H9 (cell line): ENCODE measurements around the gene ARIH1. TPM values are rescaled to one million over a fixed set of nuclear protein-coding genes. Genes with fewer than 3 reads are reported as not detected.

Experiments
- DNase-seq: peaks from one replicate; pipeline ENCODE4 v3.0.0-alpha.2; 2017
- H2AFZ ChIP-seq: one replicate; pipeline ENCODE4 v1.6.1; 2013; ENCODE audit warnings: mild to moderate bottlenecking, low read length, control low read depth, moderate library complexity
- H2AK5ac ChIP-seq: 2 replicates; pipeline ENCODE4 v1.6.1; 2013; ENCODE audit warnings: low read length, control low read depth, mixed read lengths; ENCODE audit not compliant: insufficient read length
- H2BK120ac ChIP-seq: one replicate; pipeline ENCODE4 v1.6.1; 2013; ENCODE audit warnings: low read depth, mild to moderate bottlenecking, low read length, control low read depth, inconsistent platforms; ENCODE audit not compliant: poor library complexity, severe bottlenecking
- H2BK12ac ChIP-seq: 2 replicates; pipeline ENCODE4 v1.6.1; 2013; ENCODE audit warnings: low read length, control low read depth, mixed read lengths, low read depth; ENCODE audit not compliant: insufficient read length
- H2BK15ac ChIP-seq: 2 replicates; pipeline ENCODE4 v1.6.1; 2013; ENCODE audit warnings: low read depth, low read length, control low read depth
- H2BK20ac ChIP-seq: one replicate; pipeline ENCODE4 v1.6.1; 2013; ENCODE audit warnings: low read depth, mild to moderate bottlenecking, low read length, control low read depth, inconsistent platforms; ENCODE audit not compliant: poor library complexity, severe bottlenecking
- H2BK5ac ChIP-seq: 2 replicates; pipeline ENCODE4 v1.6.1; 2013; ENCODE audit warnings: low read length, control low read depth, mixed read lengths; ENCODE audit not compliant: insufficient read length
- H3K14ac ChIP-seq: 2 replicates; pipeline ENCODE4 v1.6.1; 2013; ENCODE audit warnings: low read length, control low read depth; ENCODE audit not compliant: insufficient read depth
- H3K18ac ChIP-seq: 2 replicates; pipeline ENCODE4 v1.6.1; 2013; ENCODE audit warnings: low read depth, mild to moderate bottlenecking, mixed read lengths, low read length, control low read depth; ENCODE audit not compliant: insufficient read length
- H3K23ac ChIP-seq: 2 replicates; pipeline ENCODE4 v1.6.1; 2013; ENCODE audit warnings: low read length, control low read depth, mixed read lengths, low read depth; ENCODE audit not compliant: insufficient read length
- H3K23me2 ChIP-seq: 2 replicates; pipeline ENCODE4 v1.6.1; 2013; ENCODE audit warnings: low read depth, mild to moderate bottlenecking, mixed read lengths, low read length, control low read depth; ENCODE audit not compliant: insufficient read length, poor library complexity, severe bottlenecking
- H3K27ac ChIP-seq: 2 replicates; pipeline ENCODE4 v1.5.1; 2013; ENCODE audit warnings: low read length, control low read depth, mixed read lengths, low read depth; ENCODE audit not compliant: insufficient read length
- H3K27me3 ChIP-seq: 2 replicates; pipeline ENCODE4 v1.6.1; 2013; ENCODE audit warnings: low read length, control low read depth, inconsistent platforms; ENCODE audit not compliant: insufficient read depth
- H3K4ac ChIP-seq: 2 replicates; pipeline ENCODE4 v1.6.1; 2013; ENCODE audit warnings: low read depth, mild to moderate bottlenecking, control low read depth, inconsistent platforms, low read length, moderate library complexity
- H3K4me1 ChIP-seq: 2 replicates; pipeline ENCODE4 v1.6.1; 2013; ENCODE audit warnings: low read length, control low read depth, inconsistent platforms; ENCODE audit not compliant: insufficient read depth
- H3K4me2 ChIP-seq: 2 replicates; pipeline ENCODE4 v1.6.1; 2013; ENCODE audit warnings: low read length, control low read depth, mixed read lengths; ENCODE audit not compliant: insufficient read length, insufficient read depth
- H3K56ac ChIP-seq: 2 replicates; pipeline ENCODE4 v1.6.1; 2013; ENCODE audit warnings: low read depth, mild to moderate bottlenecking, mixed read lengths, low read length, control low read depth; ENCODE audit not compliant: insufficient read length
- H3K79me1 ChIP-seq: 2 replicates; pipeline ENCODE4 v1.6.1; 2013; ENCODE audit warnings: low read depth, mild to moderate bottlenecking, moderate library complexity, low read length, control low read depth, inconsistent platforms; ENCODE audit not compliant: insufficient read depth, poor library complexity, severe bottlenecking
- H3K79me2 ChIP-seq: 2 replicates; pipeline ENCODE4 v1.6.1; 2013; ENCODE audit warnings: low read length, control low read depth, inconsistent platforms; ENCODE audit not compliant: insufficient read depth
- H3K9ac ChIP-seq: 2 replicates; pipeline ENCODE4 v1.6.1; 2013; ENCODE audit warnings: low read length, control low read depth, mixed read lengths; ENCODE audit not compliant: insufficient read length; ENCODE audit errors: extremely low read depth
- H3K9me3 ChIP-seq: one replicate; pipeline ENCODE4 v1.6.1; 2013; ENCODE audit warnings: low read depth, low read length, inconsistent platforms; ENCODE audit not compliant: control insufficient read depth
- H3T11ph ChIP-seq: one replicate; pipeline ENCODE4 v1.6.1; 2013; ENCODE audit warnings: mild to moderate bottlenecking, low read length, control low read depth, inconsistent platforms
- H4K20me1 ChIP-seq: one replicate; pipeline ENCODE4 v1.6.1; 2013; ENCODE audit not compliant: control insufficient read depth, insufficient read length, insufficient read depth
- H4K5ac ChIP-seq: 2 replicates; pipeline ENCODE4 v1.6.1; 2013; ENCODE audit warnings: low read depth, mild to moderate bottlenecking, mixed read lengths, low read length, control low read depth; ENCODE audit not compliant: insufficient read length
- H4K8ac ChIP-seq: replicated peaks from 2 replicates; pipeline ENCODE4 v1.6.1; 2013; ENCODE audit warnings: low read length, control low read depth, mixed read lengths, low read depth; ENCODE audit not compliant: insufficient read length
- H4K91ac ChIP-seq: 2 replicates; pipeline ENCODE4 v1.6.1; 2013; ENCODE audit warnings: low read depth, mild to moderate bottlenecking, moderate library complexity, mixed read lengths, low read length, control low read depth; ENCODE audit not compliant: insufficient read length
- H3K27ac Mint-ChIP-seq, 3 experiments: 2 replicates in 2 of 3; 3 replicates in 1 of 3; pipeline ENCODE4 v1.8.0; 2020 to 2021; ENCODE audit warnings: mixed read lengths in 3 of 3, mild to moderate bottlenecking in 1 of 3, moderate library complexity in 1 of 3
- H3K27me3 Mint-ChIP-seq: 2 replicates; pipeline ENCODE4 v1.8.0; 2021; ENCODE audit warnings: low read depth, mild to moderate bottlenecking, moderate library complexity, mixed read lengths
- H3K36me3 Mint-ChIP-seq, 3 experiments: 2 replicates in 2 of 3; 3 replicates in 1 of 3; pipeline ENCODE4 v1.8.0; 2020 to 2021; ENCODE audit warnings: low read depth in 3 of 3, mixed read lengths in 3 of 3; ENCODE audit not compliant: insufficient read depth in 1 of 3
- H3K4me1 Mint-ChIP-seq, 2 experiments: 2 replicates each; pipeline ENCODE4 v1.8.0; 2020; ENCODE audit warnings: mixed read lengths in 2 of 2
- H3K4me3 Mint-ChIP-seq, 2 experiments: 2 replicates in 1 of 2; 3 replicates in 1 of 2; pipeline ENCODE4 v1.8.0; 2020 to 2021; ENCODE audit warnings: mild to moderate bottlenecking in 2 of 2, mixed read lengths in 2 of 2, moderate library complexity in 1 of 2
- H3K9me3 Mint-ChIP-seq, 2 experiments: 2 replicates in 1 of 2; 3 replicates in 1 of 2; pipeline ENCODE4 v1.8.0; 2020; ENCODE audit warnings: mild to moderate bottlenecking in 2 of 2, mixed read lengths in 2 of 2, moderate library complexity in 1 of 2
- CTCF ChIP-seq: fragments of 200-600 bp; sonication (generic); conservative IDR thresholded peaks from 3 replicates; pipeline ENCODE4 v1.8.0; 2021; ENCODE audit warnings: antibody characterized with exemption, mild to moderate bottlenecking
- WGBS: extraction: QIAGEN DNeasy Blood & Tissue Kit; methylation state at CpG from one replicate; pipeline ENCODE4 v1.1.7; 2013; ENCODE audit warnings: missing lambda C conversion rate, low lambda C conversion rate, mixed read lengths; ENCODE audit not compliant: insufficient read length; ENCODE audit errors: extremely low coverage; 5-methylcytosine and 5-hydroxymethylcytosine counted together
- total RNA-seq: library from RNA; stranded (reverse); gene quantifications from 2 replicates; pipeline ENCODE4 v1.2.1, GENCODE V29; 2021

Gene ARIH1
- total RNA-seq, 1 experiment from 2014 or later: 158 TPM

DNA sequence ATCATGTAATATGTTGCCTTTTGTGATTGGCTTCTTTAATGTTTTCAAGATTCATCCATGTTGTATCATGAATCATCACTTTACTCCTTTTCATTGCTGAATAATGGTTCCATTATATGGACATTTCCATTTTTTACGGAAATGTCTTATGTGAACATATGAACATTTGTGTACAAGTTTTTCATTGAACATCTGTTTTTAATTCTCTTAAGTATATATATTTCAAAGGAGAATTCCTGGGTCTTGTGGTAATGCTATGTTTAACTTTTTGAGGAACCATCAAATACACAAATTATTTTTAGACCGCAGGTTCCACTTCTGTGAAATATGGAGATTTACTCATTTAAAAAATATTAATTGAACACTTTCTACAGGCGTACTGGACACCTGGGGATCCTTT is 85.7 kb downstream of the ARIH1 start:
- no peaks in the 10 kb centered on the region for H3K4me1 ChIP-seq
- H2BK5ac ChIP-seq: no peak overlapping the region
- no peak overlapping the region for H4K91ac ChIP-seq
- no peak overlapping the region for H4K8ac ChIP-seq
- H3K9me3 Mint-ChIP-seq: no peaks in the 10 kb centered on the region
- no peak overlapping the region for H3K14ac ChIP-seq
- H3T11ph ChIP-seq: no peak overlapping the region
- H4K5ac ChIP-seq: no peak overlapping the region
- H3K36me3 Mint-ChIP-seq: peaks cover 12 to 57% (median 46%) of the 10 kb centered on the region in 3 experiments; a peak in 6 of 7 replicates
- H3K56ac ChIP-seq: no peak overlapping the region
- no CpG with 5 or more reads among the region's 3 CpGs for WGBS
- no peak overlapping the region for H3K18ac ChIP-seq
- no peak overlapping the region for H2BK12ac ChIP-seq
- H2AFZ ChIP-seq: no peak overlapping the region
- no peaks in the 10 kb centered on the region for H3K4me1 Mint-ChIP-seq
- no peak overlapping the region for H3K9ac ChIP-seq
- no peak overlapping the region for H3K27ac Mint-ChIP-seq
- no peak overlapping the region for H3K27ac ChIP-seq
- no peak overlapping the region for H3K4me3 Mint-ChIP-seq
- H2AK5ac ChIP-seq: no peak overlapping the region
- no peaks in the 10 kb centered on the region for H3K27me3 ChIP-seq
- no peaks in the 10 kb centered on the region for H3K23me2 ChIP-seq
- H3K4ac ChIP-seq: no peak overlapping the region
- H3K79me2 ChIP-seq: no peaks in the 10 kb centered on the region
- no peak for TF ChIP-seq CTCF
- no peak overlapping the region for H3K23ac ChIP-seq
- peaks cover 6% of the 10 kb centered on the region for H3K79me1 ChIP-seq
- H2BK15ac ChIP-seq: no peak overlapping the region
- no peaks in the 10 kb centered on the region for H3K27me3 Mint-ChIP-seq
- H2BK20ac ChIP-seq: no peak overlapping the region
- no peak for DNase-seq
- H2BK120ac ChIP-seq: no peak overlapping the region
- no peak overlapping the region for H3K4me2 ChIP-seq
- no peaks in the 10 kb centered on the region for H4K20me1 ChIP-seq
- no peaks in the 10 kb centered on the region for H3K9me3 ChIP-seq
